GM20000 (cell line): Measurements from ENCODE around the gene CCDC90B.
A peak's percentile ranks its signal among the peaks of the same experiment; 100 is the strongest.

Source experiments
- DNase-seq: peaks from one replicate; pipeline ENCODE4 v3.0.0; 2012; ENCODE audit warnings: low spot score
- CTCF ChIP-seq: IDR thresholded peaks from 2 replicates; pipeline ENCODE4 v1.5.1; 2012; ENCODE audit warnings: mild to moderate bottlenecking, control low read depth; ENCODE audit errors: extremely low read depth, missing control alignments

Gene CCDC90B

GRCh38 chr11:83303316-83303715 lies 17.1 kb upstream of the CCDC90B start:
- DNase-seq: no peak
- no peak for TF ChIP-seq CTCF

GRCh38 chr11:83302151-83302550 lies 16.0 kb upstream of the CCDC90B start:
- TF ChIP-seq CTCF: no peak
- DNase-seq: no peak

GRCh38 chr11:83299681-83300080 lies 13.5 kb upstream of the CCDC90B start:
- DNase-seq: no peak
- TF ChIP-seq CTCF: no peak

- no peak for DNase-seq
- no peak for TF ChIP-seq CTCF
Observed at GRCh38 chr11:83294208-83294607, 8.0 kb upstream of the CCDC90B start.

- no peak for DNase-seq
- TF ChIP-seq CTCF: no peak
Observed at GRCh38 chr11:83293457-83293774, 7.2 kb upstream of the CCDC90B start.

- DNase-seq: peak; percentile 55
- peak; percentile 47 for TF ChIP-seq CTCF
Observed at GRCh38 chr11:83292709-83293456, 6.7 kb upstream of the CCDC90B start.

- no peak for DNase-seq
- TF ChIP-seq CTCF: no peak
Observed at GRCh38 chr11:83287631-83288030, 1.5 kb upstream of the CCDC90B start.
